Pancreas (tissue), 10 donors: Measurements from ENCODE around the gene CEP20. TPM values are rescaled to one million over a fixed set of nuclear protein-coding genes. Genes with fewer than 3 reads are reported as not detected.

ENCODE experiments used
- ATAC-seq, 4 donors: fragments of 200-7000 bp; cut with Tn5 transposase; one replicate each; pipeline versions ENCODE4 v1.8.0 to v1.9.1; 2020; ENCODE audit warnings: mild to moderate bottlenecking in 4 of 4, moderate library complexity in 4 of 4
- DNase-seq, 6 donors: peaks; one replicate each; pipeline ENCODE4 v3.0.0-alpha.2; 2020
- FAIRE-seq: peaks from 2 replicates; lab custom pipeline; 2012; peaks lifted over from hg19 to GRCh38; lab: Jason Lieb, UNC
- H3K27ac ChIP-seq, 4 donors: fragments of 200-600 bp; sonication (generic); 1 replicate in 3 of 4; 2 replicates in 1 of 4; pipeline versions ENCODE4 v1.5.0 to v1.8.0; 2020
- H3K27me3 ChIP-seq, 4 donors: fragments of 200-600 bp; one replicate each; pipeline ENCODE4 v1.8.0; 2021
- H3K36me3 ChIP-seq, 3 donors: fragments of 200-600 bp; sonication (generic) in 1 of 3; one replicate each; pipeline versions ENCODE4 v1.5.0 to v1.8.0; 2020 to 2021
- H3K4me1 ChIP-seq, 3 donors: fragments of 200-600 bp; one replicate each; pipeline ENCODE4 v1.8.0; 2021
- H3K4me3 ChIP-seq, 4 donors: fragments of 200-600 bp; sonication (generic) in 2 of 4; one replicate each; pipeline versions ENCODE4 v1.5.0 to v1.8.0; 2020 to 2021
- H3K9me3 ChIP-seq, 4 donors: fragments of 200-600 bp; one replicate each; pipeline ENCODE4 v1.8.0; 2021
- CTCF ChIP-seq, 4 donors: fragments of 200-600 bp; sonication (generic) in 3 of 4; IDR thresholded peaks; one replicate each; pipeline versions ENCODE4 v1.5.0 to v1.8.0; 2021; ENCODE audit warnings: antibody characterized with exemption in 4 of 4
- WGBS, 2 donors: extraction: QIAGEN DNeasy Blood & Tissue Kit; methylation state at CpG; one replicate each; pipeline ENCODE4 v1.1.7; 2013; 5-methylcytosine and 5-hydroxymethylcytosine counted together
- intact Hi-C, 3 donors: fragments of 100-400 bp; cut with DNase I; formaldehyde crosslinking; loops; one replicate each; pipeline versions ENCODE4 v1.11.1 to v1.14.2; 2022
- polyA plus RNA-seq, 2 donors: library from polyadenylated mRNA; stranded (reverse); fragments of 200-250 nt; gene quantifications; one replicate each; pipeline ENCODE4 v1.2.3, GENCODE V29; 2013
- total RNA-seq, 6 donors: library from RNA; stranded (reverse); fragmentation: NEBNext Ultra II Directional in 4 of 6; extraction: Animal tissue kit (Norgen Biotek cat#: 25700) in 4 of 6; gene quantifications; one replicate each; pipeline versions ENCODE4 v1.2.1 to v1.2.4, GENCODE V29; 2021 to 2023
- donor health status: healthy with polysubstance abuse.
- donor health status: DM: no; HTN: no; CAD: no; lungs with moderate emphysema.
- donor health status: DM: no; HTN: no; CAD: no.
- donor health status: control.
- donor health status: control.
- donor health status: Bipolar disorder and iron deficiency.
- donor health status: DM: yes; HTN: yes; CAD: no.
- donor health status: DM: no; HTN: no; CAD: no.
- donor health status: DM: no; HTN: no; CAD: no.
- donor health status: DM: yes; HTN: yes; CAD: no.

The CEP20 gene
- total and polyA plus RNA-seq, 8 donors = 8.6 to 21.3 (median 17.5) TPM

DNA sequence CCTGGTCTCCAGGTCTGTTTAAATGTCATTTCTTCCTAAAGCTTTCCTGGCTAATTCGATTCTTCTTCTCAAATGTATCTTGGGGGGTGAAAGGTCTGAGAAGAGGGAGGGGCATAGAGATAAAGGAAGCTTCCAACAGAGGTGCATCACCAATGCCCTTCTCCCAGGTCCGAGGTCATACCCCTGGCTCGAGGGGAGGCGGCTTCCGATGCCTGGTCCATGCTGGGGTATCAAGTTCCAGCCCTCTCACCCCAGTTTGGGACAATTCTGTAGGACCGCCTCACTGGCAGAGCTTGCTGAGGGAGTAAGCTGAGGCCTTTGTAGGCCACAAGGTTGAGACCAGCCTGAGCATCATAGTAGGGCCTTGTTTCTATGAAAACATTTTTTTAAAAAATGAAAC lies 10.3 kb upstream of the CEP20 start:
- no peak for TF ChIP-seq CTCF (IDR thresholded peaks at IDR 0.05)
- Histone ChIP-seq H3K27me3 (no peaks in the 10 kb centered on the region), H3K4me1 (peaks cover 0 to 3% (median 0%) of the 10 kb centered on the region in 3 donors), H3K4me3 (no peak overlapping the region), H3K9me3 (no peaks in the 10 kb centered on the region), H3K27ac (no peak overlapping the region), H3K36me3 (no peaks in the 10 kb centered on the region)
- no peak for ATAC-seq
- intact Hi-C loops = no loop called here
- DNase-seq = no peak
- no peak for FAIRE-seq
- WGBS, 2 donors = 87 to 91% methylated on average over 6 of the region's 6 CpGs

- Histone ChIP-seq H3K4me3 (no peak overlapping the region), H3K36me3 (no peaks in the 10 kb centered on the region), H3K9me3 (no peaks in the 10 kb centered on the region), H3K27me3 (no peaks in the 10 kb centered on the region), H3K27ac (no peak overlapping the region), H3K4me1 (peaks cover 0 to 3% (median 0%) of the 10 kb centered on the region in 3 donors)
- ATAC-seq = no peak
- no peak for TF ChIP-seq CTCF (IDR thresholded peaks at IDR 0.05)
- FAIRE-seq = no peak
- WGBS, 2 donors = 57 to 68% methylated on average over 5 of the region's 5 CpGs
- DNase-seq = no peak
- intact Hi-C loops = no loop called here
Measured at GRCh38 chr16:15897834-15898254, 9.4 kb upstream of the CEP20 start.

GRCh38 chr16:15897121-15897780 lies 8.8 kb upstream of the CEP20 start:
- peaks cover 0 to 3% (median 0%) of the 10 kb centered on the region in 3 donors for H3K4me1 ChIP-seq
- H3K9me3 ChIP-seq = no peaks in the 10 kb centered on the region
- no peak for TF ChIP-seq CTCF (IDR thresholded peaks at IDR 0.05)
- H3K36me3 ChIP-seq = no peaks in the 10 kb centered on the region
- no peaks in the 10 kb centered on the region for H3K27me3 ChIP-seq
- ATAC-seq = no peak
- DNase-seq = no peak
- WGBS, 2 donors = 82 to 84% methylated on average over 8 of the region's 8 CpGs
- intact Hi-C loops = no loop called here
- no peak for FAIRE-seq
- no peak overlapping the region for H3K4me3 ChIP-seq
- no peak overlapping the region for H3K27ac ChIP-seq

DNA sequence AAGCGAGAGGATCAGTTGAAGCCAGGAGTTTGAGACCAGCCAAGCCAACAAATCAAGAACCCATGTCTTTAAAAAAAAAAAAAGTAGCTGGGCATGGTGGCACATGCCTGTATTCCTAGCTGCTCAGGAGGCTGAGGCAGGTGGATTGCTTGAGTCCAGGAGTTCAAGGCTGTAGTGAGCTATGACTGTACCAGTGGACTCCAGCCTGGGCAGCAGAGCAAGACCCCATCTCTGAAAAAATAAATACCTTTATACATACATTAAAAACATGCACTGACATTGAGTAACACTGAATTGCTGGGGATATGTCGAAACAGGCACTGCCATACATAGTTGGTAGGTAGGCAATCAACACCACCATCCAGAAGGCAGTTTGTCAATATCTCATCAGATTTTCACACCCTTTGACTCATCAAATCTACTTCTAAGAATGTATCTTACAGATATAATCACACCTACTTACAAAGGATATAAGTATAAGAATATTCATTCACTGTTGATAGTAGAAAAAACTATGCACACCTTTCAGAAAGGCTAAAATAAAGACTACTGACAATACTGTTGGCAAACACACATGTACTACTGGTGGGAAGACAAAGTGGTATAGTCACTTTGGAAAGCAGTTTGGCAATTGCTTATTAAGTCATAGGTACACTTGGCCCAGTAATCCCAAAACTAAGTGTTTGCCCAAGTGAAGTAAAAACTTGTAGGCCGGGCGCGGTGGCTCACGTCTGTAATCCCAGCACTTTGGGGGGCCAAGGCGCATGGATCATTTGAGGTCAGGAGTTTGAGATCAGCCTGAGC lies 6.4 kb upstream of the CEP20 start:
- Histone ChIP-seq H3K36me3 (no peaks in the 10 kb centered on the region), H3K27ac (no peak overlapping the region), H3K27me3 (no peaks in the 10 kb centered on the region), H3K9me3 (no peaks in the 10 kb centered on the region), H3K4me1 (peaks cover 0 to 3% (median 0%) of the 10 kb centered on the region in 3 donors), H3K4me3 (no peak overlapping the region)
- TF ChIP-seq CTCF (IDR thresholded peaks at IDR 0.05) = no peak
- ATAC-seq = no peak
- 94 to 95% methylated on average over 7 of the region's 7 CpGs for WGBS, 2 donors
- intact Hi-C loops = no loop called here
- FAIRE-seq = no peak
- DNase-seq = no peak

GRCh38 chr16:15891508-15891907 lies 3.1 kb upstream of the CEP20 start:
- no peak for DNase-seq
- no peaks in the 10 kb centered on the region for H3K9me3 ChIP-seq
- no peak for ATAC-seq
- no peak overlapping the region for H3K4me3 ChIP-seq
- H3K4me1 ChIP-seq = peaks cover 0 to 10% (median 5%) of the 10 kb centered on the region in 3 donors
- WGBS, 2 donors = 95 to 98% methylated on average over 3 of the region's 3 CpGs
- no peak overlapping the region for H3K27ac ChIP-seq
- no peaks in the 10 kb centered on the region for H3K36me3 ChIP-seq
- no peak for TF ChIP-seq CTCF (IDR thresholded peaks at IDR 0.05)
- intact Hi-C loops = no loop called here
- no peaks in the 10 kb centered on the region for H3K27me3 ChIP-seq
- FAIRE-seq = no peak
